ENCODE data around the gene PYGB.

Gene PYGB

DNA sequence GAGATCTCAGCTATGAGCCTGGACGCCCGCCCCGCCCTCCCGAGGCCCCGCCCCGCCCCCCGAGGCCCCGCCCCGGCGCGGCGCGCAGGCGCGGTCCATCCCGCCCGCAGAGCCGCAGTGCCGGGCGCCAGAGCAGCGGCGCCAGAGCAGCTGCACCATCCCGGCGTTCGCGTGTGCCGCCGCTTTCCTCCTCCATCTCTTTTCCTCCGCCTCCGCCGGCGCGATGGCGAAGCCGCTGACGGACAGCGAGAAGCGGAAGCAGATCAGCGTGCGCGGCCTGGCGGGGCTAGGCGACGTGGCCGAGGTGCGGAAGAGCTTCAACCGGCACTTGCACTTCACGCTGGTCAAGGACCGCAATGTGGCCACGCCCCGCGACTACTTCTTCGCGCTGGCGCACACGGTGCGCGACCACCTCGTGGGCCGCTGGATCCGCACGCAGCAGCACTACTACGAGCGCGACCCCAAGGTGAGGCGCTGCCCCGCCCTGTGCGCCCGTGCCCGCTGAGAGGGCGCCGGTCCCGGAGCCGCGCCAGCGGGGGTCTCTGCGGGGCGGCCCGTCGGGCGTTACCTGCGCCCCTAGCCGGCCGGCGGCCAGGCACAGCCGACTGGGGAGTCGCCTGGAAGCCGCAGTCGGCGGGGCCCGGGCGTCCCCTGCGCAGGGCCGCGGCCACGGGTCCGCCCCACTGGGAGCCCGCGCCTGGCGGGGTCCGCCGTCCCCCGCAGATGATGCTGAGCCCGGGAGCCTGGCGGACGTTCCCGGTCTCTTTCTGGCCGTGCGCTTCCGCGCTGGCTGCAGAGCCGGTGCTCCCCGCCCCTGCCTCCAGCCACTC lies at the start of gene PYGB:
Gene PYGB (plus strand): TSS at position 130 of the 830 bp plus-strand sequence. CDS start 94 bp downstream, at position 224.
- no peak for FAIRE-seq

DNA sequence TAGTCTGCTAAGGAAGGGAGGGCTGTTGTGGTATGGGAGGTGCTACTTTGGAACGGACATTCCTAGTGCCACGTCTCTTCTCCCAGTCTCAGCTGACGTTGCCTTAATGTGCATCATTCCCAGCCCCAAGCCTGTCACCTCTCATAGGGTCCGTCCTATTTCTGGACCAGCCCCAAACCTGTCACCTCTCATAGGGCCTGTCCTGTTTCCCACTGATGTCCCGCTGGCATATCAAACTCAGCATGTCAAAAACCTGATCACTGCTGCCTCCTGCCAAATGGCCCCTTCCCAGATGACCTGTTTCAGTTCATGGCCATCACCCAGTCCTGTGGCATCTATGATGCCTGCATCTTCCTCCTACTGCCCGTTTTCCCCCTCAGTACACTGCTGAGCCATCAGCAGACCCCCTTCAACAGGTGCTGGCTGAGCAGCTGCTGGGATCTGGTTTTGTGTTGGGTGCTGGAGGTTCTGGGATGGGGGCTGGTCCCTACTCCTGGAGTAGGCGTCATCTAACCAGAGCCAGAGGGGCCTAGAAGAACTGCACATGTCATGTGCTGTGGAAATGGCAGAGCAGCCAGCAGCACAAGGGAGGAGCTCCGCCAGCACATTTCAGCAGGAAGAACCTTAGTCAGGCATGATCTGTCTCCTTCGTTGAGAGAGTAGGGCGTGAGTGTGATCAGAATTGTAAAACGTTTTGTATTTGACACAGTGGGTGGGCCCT lies 49.1 kb upstream of the PYGB start:
- FAIRE-seq: no peak

DNA sequence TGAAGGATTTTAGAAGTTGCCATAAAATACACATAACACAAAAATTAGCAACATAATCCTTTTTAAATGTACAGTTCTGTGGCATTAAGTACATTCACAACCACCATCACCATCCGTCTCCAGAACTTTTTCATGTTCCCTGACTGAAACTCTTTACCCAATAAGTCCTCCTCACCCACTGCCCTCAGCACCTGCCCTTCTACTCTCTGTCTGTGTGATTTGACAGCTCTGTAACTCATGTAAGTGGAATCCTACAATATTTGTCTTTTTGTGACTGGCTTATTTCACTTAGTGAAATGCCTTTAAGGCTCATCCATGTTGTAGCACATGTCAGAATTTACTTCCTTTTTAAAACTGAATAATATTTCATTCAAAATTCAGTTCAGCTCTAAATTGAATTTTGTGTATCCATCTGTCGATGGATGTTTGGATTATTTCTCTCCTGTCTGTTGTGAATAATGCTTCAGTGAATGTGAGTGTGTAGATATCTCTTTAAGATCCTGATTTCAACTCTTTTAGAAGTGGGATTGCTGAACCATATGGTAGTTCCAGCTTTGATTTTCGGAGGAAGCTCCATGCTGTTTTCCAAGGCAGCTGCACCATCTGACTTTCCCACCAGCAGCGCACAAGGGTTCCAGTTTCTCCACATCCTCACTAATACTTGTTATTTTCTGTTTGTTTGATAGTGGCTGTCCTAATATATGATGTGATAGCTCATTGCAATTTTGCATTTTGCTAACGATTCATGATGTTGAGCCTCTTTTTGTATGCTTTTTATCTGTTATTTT lies 48.2 kb upstream of the PYGB start:
- no peak for FAIRE-seq

DNA sequence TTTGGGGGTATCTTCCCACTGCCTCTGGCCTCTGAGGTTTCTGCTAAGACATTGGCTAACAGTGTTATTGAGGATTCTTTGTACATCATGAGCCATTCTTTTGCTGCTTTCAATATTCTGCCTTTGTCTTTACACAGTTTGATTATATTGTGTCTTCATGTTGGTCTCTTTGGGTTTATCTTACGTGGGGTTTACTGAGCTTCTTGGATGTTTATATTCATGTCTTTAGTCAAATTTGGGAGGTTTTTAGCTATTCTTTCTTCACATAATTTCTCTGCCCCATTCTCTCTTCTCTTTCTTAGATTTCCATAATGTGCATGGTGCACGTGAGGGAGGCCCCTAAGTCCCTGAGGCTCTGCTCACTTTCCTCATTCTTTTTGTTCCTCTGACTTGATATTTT lies 44.8 kb upstream of the PYGB start:
- no peak for FAIRE-seq

DNA sequence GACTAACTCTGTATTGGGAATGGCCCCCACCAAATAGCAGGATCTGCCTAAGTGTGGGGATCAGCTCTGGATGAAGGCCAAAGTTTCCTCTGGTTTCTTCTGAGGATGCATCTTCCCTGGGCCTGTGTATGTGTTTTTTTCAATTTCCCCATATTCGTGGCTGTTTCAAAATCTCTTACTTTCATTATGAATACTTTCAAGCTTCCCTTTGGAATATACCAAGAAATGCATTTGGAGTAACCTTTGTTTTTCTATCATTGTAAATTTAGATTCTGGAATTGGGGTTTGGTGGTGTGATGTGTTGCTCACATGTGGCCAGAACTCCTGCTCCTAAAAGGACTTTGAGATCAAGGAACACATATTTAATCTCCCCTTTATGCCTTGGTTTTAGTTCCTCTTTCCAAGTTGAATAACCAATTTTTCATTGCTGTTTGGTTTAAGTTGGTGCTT lies 44.0 kb upstream of the PYGB start:
- FAIRE-seq: no peak

DNA sequence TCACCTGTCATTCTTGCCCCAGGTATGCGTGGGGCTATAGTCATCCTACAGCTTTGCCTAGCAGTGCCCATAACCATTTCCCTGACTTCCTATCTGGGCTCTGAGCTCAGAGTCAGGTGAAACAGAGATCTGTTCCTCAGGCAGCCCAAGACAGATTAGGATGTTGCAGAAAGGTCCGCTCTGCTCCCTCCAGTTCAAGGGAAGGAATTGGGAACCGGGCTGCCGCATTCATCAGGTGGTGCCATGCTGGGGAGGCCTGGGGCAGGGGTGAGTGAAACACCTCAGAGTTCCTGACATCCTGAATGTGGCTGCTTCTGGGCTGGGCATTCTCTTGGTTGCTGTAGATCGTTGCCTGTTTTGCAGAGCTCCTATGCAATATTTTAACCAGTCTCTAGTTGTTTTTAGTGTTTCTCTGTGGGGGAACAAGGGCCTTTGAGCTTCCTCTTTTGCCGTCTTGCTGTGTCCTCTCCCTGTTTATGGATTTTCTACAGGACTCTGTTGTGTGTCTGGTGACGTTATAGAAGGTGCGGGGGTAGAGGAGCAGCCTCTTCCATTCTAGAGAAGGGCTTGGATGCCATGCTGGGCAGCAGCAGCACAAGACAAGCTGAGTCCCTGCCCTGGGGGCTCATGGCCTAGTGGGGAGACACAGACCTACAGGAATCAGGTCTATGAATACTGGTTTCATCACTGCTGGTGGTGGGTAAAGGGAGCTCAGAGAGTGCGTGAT lies 43.2 kb upstream of the PYGB start:
- FAIRE-seq: no peak

DNA sequence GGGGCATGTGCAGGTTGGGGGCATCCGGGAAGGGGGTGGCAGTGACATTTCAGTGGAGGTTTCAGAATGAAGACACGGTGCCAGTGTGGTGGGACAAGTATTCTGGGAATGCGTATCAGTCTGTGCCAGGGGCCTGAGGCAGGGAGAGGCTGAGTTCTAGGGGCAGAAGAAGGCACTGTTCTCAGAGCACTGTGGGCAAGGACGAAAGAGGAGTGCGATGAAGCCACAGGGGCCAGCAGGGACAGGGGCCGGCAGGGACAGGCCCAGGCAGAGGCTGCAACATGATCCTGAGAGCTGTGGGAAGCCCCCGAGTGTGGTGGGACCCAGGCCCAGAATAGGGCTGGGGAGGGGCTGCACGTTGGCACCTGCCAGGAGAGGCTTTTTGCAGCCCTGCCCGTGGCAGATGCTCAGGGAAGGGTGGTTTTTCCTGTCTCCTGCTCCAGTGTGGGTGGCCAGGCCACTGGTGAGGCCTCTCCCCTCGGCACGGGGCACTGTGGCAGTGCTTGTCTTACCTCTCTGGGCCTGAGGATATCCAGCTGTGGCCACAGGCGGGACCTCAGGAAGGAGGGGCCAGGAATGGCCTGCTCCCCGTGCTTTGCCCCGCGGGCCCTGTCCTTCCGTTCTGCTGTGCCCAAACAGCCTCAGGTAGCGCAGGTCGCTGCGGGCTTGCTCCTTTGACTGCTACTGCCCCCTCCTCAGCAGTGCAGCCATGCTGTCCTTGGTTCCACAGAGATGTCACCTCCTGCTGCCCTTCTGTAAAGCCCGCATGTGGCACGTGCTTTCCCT lies 42.4 kb upstream of the PYGB start:
- no peak for FAIRE-seq

DNA sequence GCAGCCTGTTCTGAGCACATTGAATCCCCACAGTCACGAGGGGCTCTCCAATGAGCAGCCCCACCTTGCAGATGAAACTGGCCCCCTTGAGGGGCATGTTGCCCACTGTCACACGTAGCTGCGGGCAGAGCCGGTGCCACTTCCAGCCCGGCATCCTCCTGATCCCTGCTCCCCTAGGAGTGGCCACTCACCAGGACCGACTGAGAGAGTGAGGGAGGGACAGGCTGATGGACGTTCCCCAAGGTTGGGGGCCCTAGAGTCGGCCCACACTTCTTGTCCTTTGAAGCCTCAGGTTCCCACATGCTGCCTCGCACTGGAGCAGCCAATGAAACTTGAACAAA lies 41.9 kb upstream of the PYGB start:
- no peak for FAIRE-seq

DNA sequence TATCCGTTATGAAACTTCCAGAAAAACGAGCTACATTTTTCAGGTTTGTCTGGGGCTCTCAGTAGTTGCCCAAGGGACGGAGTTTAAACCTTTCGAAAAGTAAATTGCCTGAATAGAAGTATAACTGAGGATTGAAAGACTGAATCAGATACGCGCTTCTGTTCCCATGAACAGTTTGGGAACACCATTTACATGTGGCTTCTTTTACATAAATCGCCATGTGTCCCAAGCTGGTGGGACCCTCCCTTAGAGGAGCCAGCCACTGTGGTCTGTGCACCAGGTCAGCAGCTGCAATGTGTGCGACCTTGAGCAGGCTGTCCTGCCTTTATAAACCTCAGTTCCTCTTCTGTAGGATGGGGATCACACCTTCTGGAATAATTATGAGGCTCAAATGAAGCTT lies 41.3 kb upstream of the PYGB start:
- no peak for FAIRE-seq

DNA sequence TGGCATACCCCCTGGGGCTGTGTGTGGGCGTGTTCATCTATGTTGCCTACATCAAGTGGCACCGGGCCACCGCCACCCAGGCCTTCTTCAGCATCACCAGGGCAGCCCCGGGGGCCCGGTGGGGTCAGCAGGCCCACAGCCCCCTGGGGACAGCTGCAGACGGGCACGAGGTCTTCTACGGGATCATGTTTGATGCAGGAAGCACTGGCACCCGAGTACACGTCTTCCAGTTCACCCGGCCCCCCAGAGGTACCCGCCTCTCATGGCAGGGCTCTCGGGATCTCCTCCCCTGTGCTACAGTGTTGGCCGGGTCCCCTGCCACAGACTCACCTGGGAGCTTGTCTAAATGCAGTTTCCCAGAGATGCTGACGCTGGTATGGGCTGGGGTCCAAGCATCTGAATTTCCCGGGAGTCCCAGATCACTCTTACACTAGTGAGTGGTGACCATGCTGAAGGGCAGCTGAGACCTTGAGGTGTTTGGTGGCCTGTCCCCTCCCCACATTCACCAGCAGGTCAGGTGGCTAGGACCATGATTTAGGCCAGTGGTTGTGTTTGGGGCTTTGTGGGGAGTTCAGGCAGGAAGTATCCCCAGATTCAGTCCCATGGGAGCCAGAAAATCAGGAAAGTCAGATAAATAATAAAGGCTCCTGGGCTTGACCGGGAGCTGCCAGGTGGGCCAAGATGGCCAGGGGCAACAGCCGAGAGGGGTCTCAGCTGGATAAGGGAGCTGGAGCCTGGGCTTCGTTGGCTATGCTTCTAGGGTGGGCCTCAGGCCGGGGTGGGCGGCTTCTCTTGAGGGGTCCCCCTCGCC lies 40.5 kb upstream of the PYGB start:
- no peak for FAIRE-seq

DNA sequence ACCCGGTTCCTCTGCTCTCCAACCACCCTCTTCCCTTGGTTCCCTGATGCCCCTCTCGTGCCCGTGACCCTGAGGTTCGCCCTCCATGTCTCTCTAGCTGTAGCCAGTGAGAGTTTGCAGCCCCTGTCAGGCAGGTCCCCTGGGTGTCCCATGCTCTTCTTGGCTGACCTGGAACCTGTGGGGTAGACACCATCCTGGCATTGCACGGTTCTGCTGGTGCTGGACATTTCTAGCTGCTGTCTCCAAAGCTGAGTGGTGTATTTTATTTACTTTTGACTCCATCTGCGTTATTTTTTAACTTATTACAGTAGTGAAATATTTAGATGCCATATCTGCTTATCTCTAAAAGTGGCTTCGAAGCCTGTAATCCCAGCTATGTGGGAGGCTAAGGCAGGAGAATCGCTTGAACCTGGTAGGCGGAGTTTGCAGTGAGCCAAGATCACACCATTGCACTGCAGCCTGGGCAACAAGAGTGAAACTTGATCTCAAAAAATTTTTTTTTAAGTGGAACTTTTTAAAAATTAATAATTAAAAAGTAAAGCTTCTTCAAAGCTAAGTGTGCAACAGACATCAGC lies 39.8 kb upstream of the PYGB start:
- FAIRE-seq: no peak

DNA sequence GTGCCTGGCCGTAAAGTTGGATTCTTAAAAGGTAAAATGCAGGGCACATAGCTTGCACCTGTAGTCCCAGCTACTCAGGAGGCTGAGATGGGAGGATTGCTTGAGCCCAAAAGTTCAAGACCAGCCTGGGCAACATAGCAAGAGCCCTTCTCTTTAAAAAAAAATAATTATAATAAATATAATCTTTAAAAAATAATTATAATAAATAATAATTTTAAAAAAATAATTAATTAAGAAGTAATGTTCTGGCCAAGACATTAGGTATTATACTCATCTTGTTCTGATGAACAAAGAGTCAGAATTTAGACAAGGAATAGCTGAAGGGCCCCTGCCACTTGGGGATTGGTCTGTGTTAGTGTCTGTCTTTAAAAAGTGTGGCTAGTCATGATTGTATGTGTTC lies 38.5 kb upstream of the PYGB start:
- no peak for FAIRE-seq

DNA sequence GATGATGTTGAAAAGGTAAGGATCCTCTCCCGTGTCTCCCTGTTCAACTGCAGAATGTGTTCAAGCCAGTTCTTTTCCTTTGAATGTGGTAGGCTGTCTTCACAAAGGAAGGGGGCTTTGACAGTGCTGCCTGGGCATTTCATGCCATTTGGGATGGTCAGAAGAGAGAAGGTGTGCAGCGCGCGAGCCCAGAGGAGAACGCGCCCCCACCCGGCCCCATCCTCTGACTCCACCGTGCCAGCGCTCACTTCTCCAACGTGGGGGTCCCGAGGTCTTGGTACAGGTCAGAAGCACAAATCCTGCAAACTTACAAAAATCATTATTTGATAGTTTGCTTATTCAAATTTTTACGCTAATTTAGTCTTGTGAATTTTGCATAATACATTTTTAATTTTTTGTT lies 38.0 kb upstream of the PYGB start:
- no peak for FAIRE-seq

DNA sequence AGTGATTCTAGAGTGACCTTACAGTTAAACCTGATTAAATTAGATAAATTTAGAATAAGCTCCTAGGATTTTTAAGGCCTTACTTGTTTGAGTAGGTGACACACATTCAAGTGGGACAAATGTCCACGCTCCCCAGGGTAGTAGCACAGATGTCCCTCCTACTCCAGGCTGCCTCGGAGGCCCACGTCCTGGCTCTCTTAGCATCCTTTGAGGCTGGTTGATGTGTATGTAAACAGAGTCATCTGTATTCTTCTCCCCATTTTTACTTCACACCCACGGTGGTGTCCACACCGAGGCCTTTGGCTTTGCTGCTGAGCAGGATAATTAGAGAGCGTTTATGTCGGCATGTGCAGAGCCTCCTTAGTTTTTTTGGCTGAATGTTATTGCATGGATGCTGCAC lies 36.6 kb upstream of the PYGB start:
- FAIRE-seq: no peak

DNA sequence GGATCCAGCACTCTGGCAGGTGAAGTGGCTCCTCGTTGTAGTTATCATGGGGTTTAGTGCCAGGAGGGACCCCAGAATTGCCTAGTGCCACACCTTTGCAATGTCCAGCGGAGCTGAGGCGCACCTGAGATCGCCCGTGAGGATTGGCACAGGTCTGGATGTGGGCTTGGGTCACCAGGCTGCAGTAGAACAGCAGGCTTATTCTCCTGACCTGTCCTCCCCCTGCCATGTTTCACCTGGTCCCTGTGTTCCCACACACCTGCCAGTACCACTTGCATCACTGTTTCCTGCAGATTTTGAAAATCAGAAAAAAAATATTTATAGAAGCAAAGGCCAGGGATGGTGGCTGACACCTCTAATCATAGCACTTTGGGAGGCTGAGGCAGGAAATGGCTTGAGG lies 35.6 kb upstream of the PYGB start:
- no peak for FAIRE-seq

DNA sequence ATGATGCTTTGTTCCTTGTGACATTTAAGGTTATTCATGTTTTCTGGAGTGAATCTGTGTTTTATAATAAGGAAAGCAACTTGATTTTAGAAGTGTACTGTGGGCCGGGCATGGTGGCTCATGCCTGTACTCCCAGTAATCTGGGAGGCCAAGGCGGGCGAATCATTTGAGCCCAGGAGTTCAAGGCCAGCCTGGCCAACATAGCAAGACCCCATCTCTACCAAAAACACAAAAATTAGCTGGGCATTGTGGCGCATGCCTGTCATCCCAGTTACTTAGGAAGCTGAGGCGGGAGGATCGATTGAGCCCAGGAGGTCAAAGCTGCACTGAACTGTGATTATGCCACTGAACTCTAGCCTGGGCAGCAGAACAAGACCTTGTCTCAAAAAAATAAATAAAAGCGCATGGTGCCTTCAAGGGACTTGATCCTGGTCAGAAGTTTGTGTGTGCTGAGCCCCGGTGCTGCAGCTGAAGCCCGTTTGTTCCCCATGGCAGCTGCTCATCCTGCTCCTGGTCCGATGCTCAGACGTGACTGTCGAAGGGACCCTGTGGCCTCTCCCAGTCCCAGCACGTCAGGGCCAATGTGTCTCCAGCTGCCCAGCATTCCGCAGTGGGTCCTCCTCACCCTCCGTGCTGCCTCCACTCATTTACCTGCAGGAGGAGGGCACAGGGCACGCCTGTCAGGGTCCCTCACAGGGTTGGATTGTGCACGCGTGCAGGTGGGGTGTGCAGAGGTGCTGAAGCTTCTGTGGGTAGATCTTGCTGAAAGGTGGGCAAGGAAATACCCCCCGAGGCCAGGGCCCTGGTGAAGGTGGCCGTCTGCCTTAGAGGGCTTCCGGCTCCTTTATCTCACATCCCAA lies 34.1 kb upstream of the PYGB start:
- no peak for FAIRE-seq

DNA sequence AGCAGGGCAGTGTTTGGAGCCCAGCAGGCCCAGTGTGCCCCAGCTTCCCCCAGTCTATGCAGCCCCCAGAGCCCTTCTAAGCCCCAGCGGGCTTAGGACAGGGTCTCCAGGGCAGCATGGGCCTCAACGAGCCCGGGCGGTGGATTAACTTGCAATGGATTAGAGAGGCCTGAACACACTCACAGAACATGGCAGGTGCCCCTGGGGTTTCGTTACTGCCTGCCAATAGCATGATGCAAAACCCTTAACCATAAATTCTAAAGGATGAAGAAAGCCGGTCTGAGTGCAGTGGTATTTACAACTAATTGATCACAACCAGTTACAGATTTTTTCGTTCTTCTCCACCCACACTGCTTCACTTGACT lies 33.5 kb upstream of the PYGB start:
- no peak for FAIRE-seq

DNA sequence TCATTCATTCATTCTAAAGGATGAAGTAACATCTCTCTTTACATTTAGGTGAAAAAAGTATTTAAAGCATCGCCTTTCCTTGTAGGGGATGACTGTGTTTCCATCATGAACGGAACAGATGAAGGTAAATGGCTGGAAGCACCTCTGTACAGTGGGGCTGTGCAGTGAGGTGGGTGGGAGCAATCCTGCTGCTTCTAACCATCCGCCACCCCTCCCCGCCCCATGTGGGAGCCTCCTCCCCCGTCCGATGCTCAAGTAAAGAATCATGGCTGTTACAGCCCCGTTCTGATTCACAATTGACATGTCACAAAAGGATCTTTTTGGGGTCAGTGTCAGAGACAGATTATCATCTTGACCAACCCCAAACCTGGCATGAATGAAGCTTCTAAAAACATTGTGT lies 33.1 kb upstream of the PYGB start:
- FAIRE-seq: no peak

DNA sequence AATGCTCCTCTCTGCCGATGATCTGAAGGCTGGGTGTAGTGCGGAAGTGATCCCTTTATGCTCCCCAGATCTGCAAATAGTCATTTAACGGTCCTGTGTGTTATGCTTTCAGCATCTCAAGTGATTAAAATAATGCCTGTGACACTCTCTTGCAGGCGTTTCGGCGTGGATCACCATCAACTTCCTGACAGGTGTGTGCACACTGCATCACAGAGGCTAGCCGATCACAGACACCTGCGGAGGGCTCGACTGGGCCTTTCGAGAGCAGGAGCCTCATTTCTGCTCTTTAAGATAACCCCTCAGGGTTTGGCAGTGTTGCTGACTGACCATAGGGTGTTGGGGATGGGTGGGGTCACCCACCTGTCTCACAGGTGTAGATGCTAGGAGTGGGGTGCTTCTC lies 32.4 kb upstream of the PYGB start:
- FAIRE-seq: no peak
